Measurements from ENCODE around the gene DAP.
"Not testable (repeated sequence)": the region's sequence is repeated elsewhere in the genome, so short reads cannot be mapped to it uniquely, and the experiment has no call there.

The DAP gene

GRCh38 chr5:10655972-10656830 is 104.8 kb downstream of the DAP start:
- no peak for DNase-seq (ENCODE audit: low read depth in 2 of 3, low spot score in 1 of 3)

- DNase-seq (ENCODE audit: low read depth in 2 of 3, low spot score in 1 of 3): no peak
Measured at GRCh38 chr5:10655161-10655971, 105.7 kb downstream of the DAP start.

GRCh38 chr5:10654566-10654965 is 106.5 kb downstream of the DAP start:
- no peak for DNase-seq (ENCODE audit: low read depth in 2 of 3, low spot score in 1 of 3)

GRCh38 chr5:10653751-10654400 is 107.2 kb downstream of the DAP start:
- no peak for DNase-seq (ENCODE audit: low read depth in 2 of 3, low spot score in 1 of 3)

GRCh38 chr5:10653043-10653442 is 108.0 kb downstream of the DAP start:
- DNase-seq (ENCODE audit: low read depth in 2 of 3, low spot score in 1 of 3): no peak

GRCh38 chr5:10652606-10653005 is 108.4 kb downstream of the DAP start:
- no peak for DNase-seq (ENCODE audit: low read depth in 2 of 3, low spot score in 1 of 3)

GRCh38 chr5:10652151-10652550 is 108.9 kb downstream of the DAP start:
- no peak for DNase-seq (ENCODE audit: low read depth in 2 of 3, low spot score in 1 of 3)

GRCh38 chr5:10649666-10650380 is 111.2 kb downstream of the DAP start:
- DNase-seq (ENCODE audit: low read depth in 2 of 3, low spot score in 1 of 3): no peak

- DNase-seq (ENCODE audit: low read depth in 2 of 3, low spot score in 1 of 3): no peak
Measured at GRCh38 chr5:10648806-10649665, 112.0 kb downstream of the DAP start.

- no peak for DNase-seq (ENCODE audit: low read depth in 2 of 3, low spot score in 1 of 3)
Measured at GRCh38 chr5:10647640-10648039, 113.4 kb downstream of the DAP start.

GRCh38 chr5:10645671-10646070 is 115.4 kb downstream of the DAP start:
- no peak for DNase-seq (ENCODE audit: low read depth in 2 of 3, low spot score in 1 of 3)

GRCh38 chr5:10645146-10645545 is 115.9 kb downstream of the DAP start:
- DNase-seq (ENCODE audit: low read depth in 2 of 3, low spot score in 1 of 3): no peak

GRCh38 chr5:10644192-10644591 is 116.8 kb downstream of the DAP start:
- no peak for DNase-seq (ENCODE audit: low read depth in 2 of 3, low spot score in 1 of 3)

- DNase-seq (ENCODE audit: low read depth in 2 of 3, low spot score in 1 of 3): no peak
Measured at GRCh38 chr5:10642367-10642766, 118.7 kb downstream of the DAP start.

- no peak for DNase-seq (ENCODE audit: low read depth in 2 of 3, low spot score in 1 of 3)
Measured at GRCh38 chr5:10639846-10640368, 121.1 kb downstream of the DAP start.

GRCh38 chr5:10638723-10639122 is 122.3 kb downstream of the DAP start:
- DNase-seq (ENCODE audit: low read depth in 2 of 3, low spot score in 1 of 3): not testable (repeated sequence)

- no peak for DNase-seq (ENCODE audit: low read depth in 2 of 3, low spot score in 1 of 3)
Measured at GRCh38 chr5:10637944-10638343, 123.1 kb downstream of the DAP start.

- DNase-seq (ENCODE audit: low read depth in 2 of 3, low spot score in 1 of 3): no peak
Measured at GRCh38 chr5:10636363-10637142, 124.5 kb downstream of the DAP start.

- no peak for DNase-seq (ENCODE audit: low read depth in 2 of 3, low spot score in 1 of 3)
Measured at GRCh38 chr5:10635867-10636350, 125.1 kb downstream of the DAP start.
